GM12878 (cell line): ENCODE data around the gene GAK. TPM values are rescaled to one million over a fixed set of nuclear protein-coding genes. Genes with fewer than 3 reads are reported as not detected.

Experiments
- ATAC-seq: fragments of 200-7000 bp; cut with Tn5 transposase; 3 replicates; pipeline ENCODE4 v1.9.1; 2020; ENCODE audit warnings: mild to moderate bottlenecking, moderate library complexity
- BruUV-seq: library from RNA; stranded (reverse); fragments of 400-500 nt; replicated peaks from 2 replicates; lab custom pipeline; 2021; lab: Mats Ljungman, UMichigan
- CTCF ChIA-PET: fragments of 300-600 bp; sonication (Branson Sonifier 250); formaldehyde crosslinking; extraction: SDS; loops from one replicate; lab custom pipeline; 2021; ENCODE audit warnings: inconsistent platforms; lab: Yijun Ruan, JAX
- POLR2A ChIA-PET: fragments of 350-600 bp; formaldehyde crosslinking; extraction: SDS; loops from one replicate; lab custom pipeline; 2021; ENCODE audit warnings: inconsistent platforms; lab: Charles Lee
- RAD21 ChIA-PET: fragments of 300-600 bp; sonication (Branson Sonifier 250); formaldehyde crosslinking; loops from one replicate; lab custom pipeline; 2023; ENCODE audit warnings: antibody characterized with exemption; ENCODE audit not compliant: unreplicated experiment; lab: Charles Lee
- SMC1A ChIA-PET: fragments of 300-600 bp; sonication (Branson Sonifier 250); formaldehyde crosslinking; loops from one replicate; lab custom pipeline; 2023; ENCODE audit not compliant: unreplicated experiment, uncharacterized antibody; lab: Charles Lee
- DNase-seq: peaks from one replicate; pipeline ENCODE4 v3.0.0-alpha.2; 2011; ENCODE audit warnings: low read depth, low spot score
- FAIRE-seq: peaks from 3 replicates; lab custom pipeline; 2011; peaks lifted over from hg19 to GRCh38; lab: Jason Lieb, UNC
- H2AFZ ChIP-seq: 2 replicates; pipeline ENCODE4 v1.6.0; 2011; ENCODE audit warnings: low read depth, low read length, control low read depth; ENCODE audit not compliant: control insufficient read depth
- H3K27ac ChIP-seq: 2 replicates; pipeline ENCODE4 v1.5.1; 2011; ENCODE audit warnings: control low read depth; ENCODE audit not compliant: control insufficient read depth, insufficient read depth
- H3K27me3 ChIP-seq, 2 experiments: replicated peaks in 1 of 2; 2 replicates each; pipeline versions ENCODE4 v1.6.0 to v1.6.1; 2011; ENCODE audit warnings: low read length in 1 of 2; ENCODE audit not compliant: control insufficient read depth in 2 of 2, insufficient read depth in 2 of 2
- H3K36me3 ChIP-seq, 2 experiments: 2 replicates each; pipeline ENCODE4 v1.5.1; 2011; ENCODE audit warnings: low read length in 1 of 2; ENCODE audit not compliant: control insufficient read depth in 2 of 2, insufficient read depth in 2 of 2
- H3K4me1 ChIP-seq: 2 replicates; pipeline ENCODE4 v1.6.1; 2011; ENCODE audit warnings: mild to moderate bottlenecking, low read length, moderate library complexity, mixed read lengths; ENCODE audit not compliant: control insufficient read depth, insufficient read depth
- H3K4me2 ChIP-seq: 2 replicates; pipeline ENCODE4 v1.6.0; 2011; ENCODE audit warnings: control low read depth; ENCODE audit not compliant: control insufficient read depth, insufficient read depth
- H3K4me3 ChIP-seq: fragments of 200-600 bp; sonication (generic); 2 replicates; pipeline ENCODE4 v1.5.1; 2016
- H3K79me2 ChIP-seq: 2 replicates; pipeline ENCODE4 v1.6.0; 2011; ENCODE audit warnings: low read length; ENCODE audit not compliant: control insufficient read depth, insufficient read depth
- H3K9ac ChIP-seq: 2 replicates; pipeline ENCODE4 v1.8.0; 2011; ENCODE audit warnings: low read length, control low read depth, mixed read lengths; ENCODE audit not compliant: control insufficient read depth, insufficient read depth
- H3K9me3 ChIP-seq: replicated peaks from 3 replicates; pipeline ENCODE4 v1.5.1; 2011; ENCODE audit warnings: mild to moderate bottlenecking, low read length; ENCODE audit not compliant: control insufficient read depth, insufficient read depth
- H4K20me1 ChIP-seq: 2 replicates; pipeline ENCODE4 v1.6.0; 2011; ENCODE audit not compliant: control insufficient read depth, insufficient read depth
- BHLHE40 ChIP-seq, 2 experiments: fragments of 450-650 bp in 1 of 2; IDR thresholded peaks; 2 replicates each; pipeline ENCODE4 v1.6.1; 2011 to 2017; ENCODE audit warnings: low read depth in 2 of 2, borderline replicate concordance in 1 of 2, improper control_type of control experiment in 1 of 2, low read length in 1 of 2, mild to moderate bottlenecking in 1 of 2
- CREB1 ChIP-seq: IDR thresholded peaks from 2 replicates; pipeline ENCODE4 v1.6.1; 2012; ENCODE audit warnings: low read depth, mild to moderate bottlenecking, inconsistent platforms
- ELK1 ChIP-seq: IDR thresholded peaks from 2 replicates; pipeline ENCODE4 v1.6.1; 2012; ENCODE audit warnings: low read depth, low read length, improper control_type of control experiment
- HCFC1 ChIP-seq: fragments of 150-350 bp; IDR thresholded peaks from 2 replicates; pipeline ENCODE4 v1.6.1; 2014; ENCODE audit warnings: low read length
- HDAC6 ChIP-seq: fragments of 200-600 bp; sonication (generic); IDR thresholded peaks from one replicate; pipeline ENCODE4 v1.8.0; 2017; ENCODE audit warnings: antibody characterized with exemption; ENCODE audit not compliant: unreplicated experiment
- IKZF2 ChIP-seq, 2 experiments: fragments of 450-650 bp; IDR thresholded peaks; 2 replicates each; pipeline ENCODE4 v1.6.1; 2017; ENCODE audit warnings: mild to moderate bottlenecking in 2 of 2, moderate library complexity in 2 of 2
- KAT2A ChIP-seq: conservative IDR thresholded peaks from 2 replicates; pipeline ENCODE4 v1.6.1; 2011; ENCODE audit warnings: low read depth, low read length; ENCODE audit not compliant: control insufficient read depth
- KDM1A ChIP-seq: fragments of 200-600 bp; sonication (generic); IDR thresholded peaks from 2 replicates; pipeline ENCODE4 v1.6.1; 2016; ENCODE audit warnings: borderline replicate concordance
- NR2C2 ChIP-seq: IDR thresholded peaks from 2 replicates; pipeline ENCODE4 v1.6.1; 2011; ENCODE audit warnings: borderline replicate concordance, low read depth; ENCODE audit not compliant: control insufficient read depth, insufficient read length
- POLR2AphosphoS2 ChIP-seq: IDR thresholded peaks from 2 replicates; pipeline ENCODE4 v1.6.1; 2011; ENCODE audit warnings: low read depth, mild to moderate bottlenecking, low read length, improper control_type of control experiment, moderate library complexity
- POLR2AphosphoS5 ChIP-seq: IDR thresholded peaks from 2 replicates; pipeline ENCODE4 v1.6.1; 2011; ENCODE audit warnings: mild to moderate bottlenecking, low read length, inconsistent platforms
- RAD21 ChIP-seq: IDR thresholded peaks from 2 replicates; pipeline ENCODE4 v1.6.1; 2011; ENCODE audit warnings: mild to moderate bottlenecking, low read depth, low read length, moderate library complexity; ENCODE audit not compliant: insufficient read depth
- RAD51 ChIP-seq: fragments of 450-650 bp; IDR thresholded peaks from 2 replicates; pipeline ENCODE4 v1.6.1; 2016; ENCODE audit warnings: moderate library complexity, mild to moderate bottlenecking, inconsistent platforms
- RB1 ChIP-seq: fragments of 450-650 bp; formaldehyde crosslinking; IDR thresholded peaks from 2 replicates; pipeline ENCODE4 v1.6.1; 2017; ENCODE audit warnings: mild to moderate bottlenecking, borderline replicate concordance
- SKIL ChIP-seq: fragments of 450-650 bp; IDR thresholded peaks from 2 replicates; pipeline ENCODE4 v1.6.1; 2017; ENCODE audit warnings: mild to moderate bottlenecking, low read depth, inconsistent platforms; ENCODE audit not compliant: poor library complexity, severe bottlenecking
- SUZ12 ChIP-seq: fragments of 200-600 bp; sonication (generic); IDR thresholded peaks from one replicate; pipeline ENCODE4 v1.6.1; 2018; ENCODE audit warnings: antibody characterized with exemption, mild to moderate bottlenecking; ENCODE audit not compliant: unreplicated experiment
- TBL1XR1 ChIP-seq: IDR thresholded peaks from 2 replicates; pipeline ENCODE4 v1.6.1; 2012; ENCODE audit warnings: low read depth, low read length, improper control_type of control experiment
- ZNF274 ChIP-seq: IDR thresholded peaks from one replicate; pipeline ENCODE4 v1.8.0; 2011; ENCODE audit not compliant: insufficient read length, insufficient read depth
- ZNF622 ChIP-seq: fragments of 450-650 bp; IDR thresholded peaks from 2 replicates; pipeline ENCODE4 v1.6.1; 2017; ENCODE audit warnings: mild to moderate bottlenecking, inconsistent platforms
- WGBS: methylation state at CpG from one replicate; pipeline ENCODE4 v1.1.6; 2016; ENCODE audit warnings: low lambda C conversion rate; ENCODE audit not compliant: insufficient replicate concordance, insufficient coverage; ENCODE audit errors: missing lambda C conversion rate; 5-methylcytosine and 5-hydroxymethylcytosine counted together
- in situ Hi-C: fragments of 300-500 bp; cut with MboI; formaldehyde crosslinking; loops from 9 replicates; pipeline ENCODE4 v1.14.3; 2018; ENCODE audit warnings: mixed read lengths
- intact Hi-C: fragments of 100-400 bp; cut with micrococcal nuclease; formaldehyde crosslinking; loops from one replicate; pipeline ENCODE4 v1.14.2; 2022; ENCODE audit not compliant: unreplicated experiment
- polyA plus RNA-seq, 11 experiments: library from polyadenylated mRNA; depleted of rRNA in 4 of 11; unstranded in 6 of 11; stranded (reverse) in 5 of 11; fragments of >200 nt; fragmentation: Nextera tagmentation in 4 of 11; fragmentation: Illumina TruSeq in 1 of 11; extraction: Ambion mirVana in 4 of 11; extraction: Trizol in 1 of 11; gene quantifications; 1 replicate in 1 of 11; 2 replicates in 10 of 11; pipeline versions ENCODE4 v1.2.1 to v1.2.3, GENCODE V29; 2011 to 2016; ENCODE audit warnings: inconsistent platforms in 2 of 11, missing spikeins in 2 of 11, low read depth in 1 of 11
- total RNA-seq, 4 experiments: library from RNA; depleted of rRNA in 3 of 4; stranded (reverse); fragments of >200 nt in 3 of 4; fragmentation: Illumina TruSeq in 1 of 4; extraction: Trizol in 1 of 4; gene quantifications; 2 replicates each; pipeline versions ENCODE4 v1.2.1 to v1.2.3, GENCODE V29; 2013 to 2021
- TF ChIP-seq, protein P1 (sequence below): IDR thresholded peaks from 2 replicates; pipeline ENCODE4 v1.6.1; 2012; ENCODE audit warnings: low read depth, low read length, improper control_type of control experiment

GAK gene
- total and polyA plus RNA-seq, 10 of the 15 experiments (the other 5 are each of a cell fraction or from before 2014, with no cell fraction given): 0.82 to 127 (median 53.8) TPM

DNA sequence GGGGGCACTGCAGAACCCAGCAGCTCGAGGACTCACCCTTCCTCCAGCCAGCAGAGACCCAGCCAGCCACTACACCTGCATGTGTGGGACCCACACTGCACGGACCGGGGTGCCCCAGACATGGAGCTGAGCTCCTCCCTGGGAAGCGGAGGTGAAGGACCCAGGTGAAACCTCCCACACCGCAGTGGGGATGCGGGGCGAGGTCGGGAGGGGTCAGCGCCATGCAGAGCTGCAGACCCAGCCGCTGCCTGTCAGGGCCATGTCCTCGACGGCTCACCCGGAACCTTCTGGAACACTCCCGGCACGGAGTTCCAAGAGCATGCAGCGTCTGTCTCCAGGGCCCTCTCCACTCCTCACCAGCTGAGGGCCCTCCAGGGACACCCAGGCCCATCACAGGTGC lies 42.6 kb downstream of the GAK start:
- in situ Hi-C loops: no loop called here
- no peaks in the 10 kb centered on the region for H3K79me2 ChIP-seq
- no peak overlapping the region for H3K4me3 ChIP-seq
- no peak overlapping the region for H3K27ac ChIP-seq
- H3K27me3 ChIP-seq: no peaks in the 10 kb centered on the region
- no TSS peak for BruUV-seq
- CTCF ChIA-PET: no interaction called here
- no peaks in the 10 kb centered on the region for H3K4me1 ChIP-seq
- H3K4me2 ChIP-seq: no peak overlapping the region
- intact Hi-C loops: no loop called here
- H3K9me3 ChIP-seq: no peaks in the 10 kb centered on the region
- FAIRE-seq (no peak), DNase-seq (no peak), ATAC-seq (no peak)
- H4K20me1 ChIP-seq: no peaks in the 10 kb centered on the region
- H2AFZ ChIP-seq: no peak overlapping the region
- no peak overlapping the region for H3K9ac ChIP-seq
- 97% methylated on average over 9 of the region's 16 CpGs for whole genome bisulfite sequencing
- POLR2A ChIA-PET: no interaction called here
- SMC1A ChIA-PET: no interaction called here
- TF ChIP-seq HCFC1: no peak
- TF ChIP-seq ZNF274: no peak
- no peak for TF ChIP-seq ELK1
- TF ChIP-seq KDM1A: no peak
- no peak for TF ChIP-seq IKZF2 (IDR thresholded peaks at IDR 0.05)
- TF ChIP-seq BHLHE40 (IDR thresholded peaks at IDR 0.05; ENCODE audit: borderline replicate concordance in 1 of 2, low read depth in 2 of 2, low read length in 1 of 2): no peak
- TF ChIP-seq RAD21: no peak
- TF ChIP-seq HDAC6: no peak
- no peak for TF ChIP-seq ZNF622
- TF ChIP-seq CREB1: no peak
- TF ChIP-seq POLR2AphosphoS5: no peak
- no peak for TF ChIP-seq SUZ12
- no peak for TF ChIP-seq SKIL
- TF ChIP-seq POLR2AphosphoS2: no peak
- TF ChIP-seq, protein P1, sequence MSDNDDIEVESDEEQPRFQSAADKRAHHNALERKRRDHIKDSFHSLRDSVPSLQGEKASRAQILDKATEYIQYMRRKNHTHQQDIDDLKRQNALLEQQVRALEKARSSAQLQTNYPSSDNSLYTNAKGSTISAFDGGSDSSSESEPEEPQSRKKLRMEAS: no peak
- TF ChIP-seq RB1: no peak
- no peak for TF ChIP-seq NR2C2
- TF ChIP-seq TBL1XR1: no peak
- TF ChIP-seq RAD51: no peak
- no peak for TF ChIP-seq KAT2A
- peaks cover 2 to 36% of the 10 kb centered on the region in 2 experiments; a peak in 3 of 4 replicates for H3K36me3 ChIP-seq
- RAD21 ChIA-PET: no interaction called here
